WTC11 (cell line): ENCODE results near the gene MYOZ1.
"Not testable (repeated sequence)": the region's sequence is repeated elsewhere in the genome, so short reads cannot be mapped to it uniquely, and the experiment has no call there.

Source experiments
- CTCF ChIP-seq: fragments of 200-600 bp; IDR thresholded peaks from 2 replicates; pipeline ENCODE4 v1.8.0; 2022; ENCODE audit warnings: antibody characterized with exemption
- EMX1 ChIP-seq: fragments of 250-450 bp; sonication (Bioruptor Pico); IDR thresholded peaks from 2 replicates; pipeline ENCODE4 v1.8.0; 2021; ENCODE audit warnings: mild to moderate bottlenecking
- NR3C1 ChIP-seq: sonication (generic); formaldehyde crosslinking; conservative IDR thresholded peaks from 2 replicates; pipeline ENCODE4 v1.8.1; 2023; ENCODE audit warnings: low read depth, mild to moderate bottlenecking, missing genetic modification reagents
- ZNF512 ChIP-seq: sonication (generic); formaldehyde crosslinking; IDR thresholded peaks from 2 replicates; pipeline ENCODE4 v1.8.1; 2022; ENCODE audit warnings: missing genetic modification reagents, borderline replicate concordance

- TF ChIP-seq EMX1; CTCF; NR3C1; ZNF512 (CRISPR knock-in tag): not testable (repeated sequence)
Measured at GRCh38 chr10:73687641-73688040, 46.4 kb upstream of the MYOZ1 start.
